H9 (cell line): ENCODE data around the gene SOX18. TPM values are rescaled to one million over a fixed set of nuclear protein-coding genes. Genes with fewer than 3 reads are reported as not detected.

Source experiments
- DNase-seq: peaks from one replicate; pipeline ENCODE4 v3.0.0-alpha.2; 2017
- H2AFZ ChIP-seq: one replicate; pipeline ENCODE4 v1.6.1; 2013; ENCODE audit warnings: mild to moderate bottlenecking, low read length, control low read depth, moderate library complexity
- H2AK5ac ChIP-seq: 2 replicates; pipeline ENCODE4 v1.6.1; 2013; ENCODE audit warnings: low read length, control low read depth, mixed read lengths; ENCODE audit not compliant: insufficient read length
- H2BK120ac ChIP-seq: one replicate; pipeline ENCODE4 v1.6.1; 2013; ENCODE audit warnings: low read depth, mild to moderate bottlenecking, low read length, control low read depth, inconsistent platforms; ENCODE audit not compliant: poor library complexity, severe bottlenecking
- H2BK12ac ChIP-seq: 2 replicates; pipeline ENCODE4 v1.6.1; 2013; ENCODE audit warnings: low read length, control low read depth, mixed read lengths, low read depth; ENCODE audit not compliant: insufficient read length
- H2BK15ac ChIP-seq: 2 replicates; pipeline ENCODE4 v1.6.1; 2013; ENCODE audit warnings: low read depth, low read length, control low read depth
- H2BK20ac ChIP-seq: one replicate; pipeline ENCODE4 v1.6.1; 2013; ENCODE audit warnings: low read depth, mild to moderate bottlenecking, low read length, control low read depth, inconsistent platforms; ENCODE audit not compliant: poor library complexity, severe bottlenecking
- H2BK5ac ChIP-seq: 2 replicates; pipeline ENCODE4 v1.6.1; 2013; ENCODE audit warnings: low read length, control low read depth, mixed read lengths; ENCODE audit not compliant: insufficient read length
- H3K14ac ChIP-seq: 2 replicates; pipeline ENCODE4 v1.6.1; 2013; ENCODE audit warnings: low read length, control low read depth; ENCODE audit not compliant: insufficient read depth
- H3K18ac ChIP-seq: 2 replicates; pipeline ENCODE4 v1.6.1; 2013; ENCODE audit warnings: low read depth, mild to moderate bottlenecking, mixed read lengths, low read length, control low read depth; ENCODE audit not compliant: insufficient read length
- H3K23ac ChIP-seq: 2 replicates; pipeline ENCODE4 v1.6.1; 2013; ENCODE audit warnings: low read length, control low read depth, mixed read lengths, low read depth; ENCODE audit not compliant: insufficient read length
- H3K23me2 ChIP-seq: 2 replicates; pipeline ENCODE4 v1.6.1; 2013; ENCODE audit warnings: low read depth, mild to moderate bottlenecking, mixed read lengths, low read length, control low read depth; ENCODE audit not compliant: insufficient read length, poor library complexity, severe bottlenecking
- H3K27ac ChIP-seq: 2 replicates; pipeline ENCODE4 v1.5.1; 2013; ENCODE audit warnings: low read length, control low read depth, mixed read lengths, low read depth; ENCODE audit not compliant: insufficient read length
- H3K27me3 ChIP-seq: 2 replicates; pipeline ENCODE4 v1.6.1; 2013; ENCODE audit warnings: low read length, control low read depth, inconsistent platforms; ENCODE audit not compliant: insufficient read depth
- H3K4ac ChIP-seq: 2 replicates; pipeline ENCODE4 v1.6.1; 2013; ENCODE audit warnings: low read depth, mild to moderate bottlenecking, control low read depth, inconsistent platforms, low read length, moderate library complexity
- H3K4me1 ChIP-seq: 2 replicates; pipeline ENCODE4 v1.6.1; 2013; ENCODE audit warnings: low read length, control low read depth, inconsistent platforms; ENCODE audit not compliant: insufficient read depth
- H3K4me2 ChIP-seq: 2 replicates; pipeline ENCODE4 v1.6.1; 2013; ENCODE audit warnings: low read length, control low read depth, mixed read lengths; ENCODE audit not compliant: insufficient read length, insufficient read depth
- H3K56ac ChIP-seq: 2 replicates; pipeline ENCODE4 v1.6.1; 2013; ENCODE audit warnings: low read depth, mild to moderate bottlenecking, mixed read lengths, low read length, control low read depth; ENCODE audit not compliant: insufficient read length
- H3K79me1 ChIP-seq: 2 replicates; pipeline ENCODE4 v1.6.1; 2013; ENCODE audit warnings: low read depth, mild to moderate bottlenecking, moderate library complexity, low read length, control low read depth, inconsistent platforms; ENCODE audit not compliant: insufficient read depth, poor library complexity, severe bottlenecking
- H3K79me2 ChIP-seq: 2 replicates; pipeline ENCODE4 v1.6.1; 2013; ENCODE audit warnings: low read length, control low read depth, inconsistent platforms; ENCODE audit not compliant: insufficient read depth
- H3K9ac ChIP-seq: 2 replicates; pipeline ENCODE4 v1.6.1; 2013; ENCODE audit warnings: low read length, control low read depth, mixed read lengths; ENCODE audit not compliant: insufficient read length; ENCODE audit errors: extremely low read depth
- H3K9me3 ChIP-seq: one replicate; pipeline ENCODE4 v1.6.1; 2013; ENCODE audit warnings: low read depth, low read length, inconsistent platforms; ENCODE audit not compliant: control insufficient read depth
- H3T11ph ChIP-seq: one replicate; pipeline ENCODE4 v1.6.1; 2013; ENCODE audit warnings: mild to moderate bottlenecking, low read length, control low read depth, inconsistent platforms
- H4K20me1 ChIP-seq: one replicate; pipeline ENCODE4 v1.6.1; 2013; ENCODE audit not compliant: control insufficient read depth, insufficient read length, insufficient read depth
- H4K5ac ChIP-seq: 2 replicates; pipeline ENCODE4 v1.6.1; 2013; ENCODE audit warnings: low read depth, mild to moderate bottlenecking, mixed read lengths, low read length, control low read depth; ENCODE audit not compliant: insufficient read length
- H4K8ac ChIP-seq: replicated peaks from 2 replicates; pipeline ENCODE4 v1.6.1; 2013; ENCODE audit warnings: low read length, control low read depth, mixed read lengths, low read depth; ENCODE audit not compliant: insufficient read length
- H4K91ac ChIP-seq: 2 replicates; pipeline ENCODE4 v1.6.1; 2013; ENCODE audit warnings: low read depth, mild to moderate bottlenecking, moderate library complexity, mixed read lengths, low read length, control low read depth; ENCODE audit not compliant: insufficient read length
- H3K27ac Mint-ChIP-seq, 3 experiments: 2 replicates in 2 of 3; 3 replicates in 1 of 3; pipeline ENCODE4 v1.8.0; 2020 to 2021; ENCODE audit warnings: mixed read lengths in 3 of 3, mild to moderate bottlenecking in 1 of 3, moderate library complexity in 1 of 3
- H3K27me3 Mint-ChIP-seq: 2 replicates; pipeline ENCODE4 v1.8.0; 2021; ENCODE audit warnings: low read depth, mild to moderate bottlenecking, moderate library complexity, mixed read lengths
- H3K36me3 Mint-ChIP-seq, 3 experiments: 2 replicates in 2 of 3; 3 replicates in 1 of 3; pipeline ENCODE4 v1.8.0; 2020 to 2021; ENCODE audit warnings: low read depth in 3 of 3, mixed read lengths in 3 of 3; ENCODE audit not compliant: insufficient read depth in 1 of 3
- H3K4me1 Mint-ChIP-seq, 2 experiments: 2 replicates each; pipeline ENCODE4 v1.8.0; 2020; ENCODE audit warnings: mixed read lengths in 2 of 2
- H3K4me3 Mint-ChIP-seq, 2 experiments: 2 replicates in 1 of 2; 3 replicates in 1 of 2; pipeline ENCODE4 v1.8.0; 2020 to 2021; ENCODE audit warnings: mild to moderate bottlenecking in 2 of 2, mixed read lengths in 2 of 2, moderate library complexity in 1 of 2
- H3K9me3 Mint-ChIP-seq, 2 experiments: 2 replicates in 1 of 2; 3 replicates in 1 of 2; pipeline ENCODE4 v1.8.0; 2020; ENCODE audit warnings: mild to moderate bottlenecking in 2 of 2, mixed read lengths in 2 of 2, moderate library complexity in 1 of 2
- CTCF ChIP-seq: fragments of 200-600 bp; sonication (generic); conservative IDR thresholded peaks from 3 replicates; pipeline ENCODE4 v1.8.0; 2021; ENCODE audit warnings: antibody characterized with exemption, mild to moderate bottlenecking
- WGBS: extraction: QIAGEN DNeasy Blood & Tissue Kit; methylation state at CpG from one replicate; pipeline ENCODE4 v1.1.7; 2013; ENCODE audit warnings: missing lambda C conversion rate, low lambda C conversion rate, mixed read lengths; ENCODE audit not compliant: insufficient read length; ENCODE audit errors: extremely low coverage; 5-methylcytosine and 5-hydroxymethylcytosine counted together
- total RNA-seq: library from RNA; stranded (reverse); gene quantifications from 2 replicates; pipeline ENCODE4 v1.2.1, GENCODE V29; 2021

SOX18 gene
- total RNA-seq, 1 experiment from 2014 or later, result 2.0 TPM

- H3K4ac ChIP-seq, result no peak overlapping the region
- H4K5ac ChIP-seq, result no peak overlapping the region
- H2AK5ac ChIP-seq, result no peak overlapping the region
- Mint-ChIP-seq H3K36me3 (peaks cover 0 to under 1% (median 0%) of the 10 kb centered on the region in 3 experiments; a peak in 2 of 7 replicates), H3K27ac (no peak overlapping the region), H3K9me3 (0 out of 5 replicates have a peak, but pooled peaks cover 0 to 2% of the 10 kb centered on the region in 2 experiments), H3K4me1 (peaks cover 13 to 18% of the 10 kb centered on the region in 2 experiments), H3K4me3 (no peak overlapping the region), H3K27me3 (peaks cover 51% of the 10 kb centered on the region)
- H3K4me2 ChIP-seq, result no peak overlapping the region
- no peak overlapping the region for H3T11ph ChIP-seq
- H4K8ac ChIP-seq, result no peak overlapping the region
- no peak overlapping the region for H2BK20ac ChIP-seq
- no peak overlapping the region for H3K18ac ChIP-seq
- TF ChIP-seq CTCF, result no peak
- no peak overlapping the region for H3K14ac ChIP-seq
- H2BK15ac ChIP-seq, result no peak overlapping the region
- H2BK5ac ChIP-seq, result no peak overlapping the region
- no peaks in the 10 kb centered on the region for H3K9me3 ChIP-seq
- no peak overlapping the region for H3K27ac ChIP-seq
- no CpG with 5 or more reads among the region's 15 CpGs for WGBS
- H3K79me1 ChIP-seq, result no peaks in the 10 kb centered on the region
- H3K79me2 ChIP-seq, result no peaks in the 10 kb centered on the region
- no peak for DNase-seq
- H3K56ac ChIP-seq, result no peak overlapping the region
- no peaks in the 10 kb centered on the region for H4K20me1 ChIP-seq
- H3K27me3 ChIP-seq, result peaks cover 18% of the 10 kb centered on the region; the same call in 1 of the 2 replicates
- H3K23me2 ChIP-seq, result no peaks in the 10 kb centered on the region
- H4K91ac ChIP-seq, result no peak overlapping the region
- no peak overlapping the region for H2BK12ac ChIP-seq
- H2AFZ ChIP-seq, result no peak overlapping the region
- no peak overlapping the region for H3K23ac ChIP-seq
- H3K4me1 ChIP-seq, result no peaks in the 10 kb centered on the region
- no peak overlapping the region for H2BK120ac ChIP-seq
- no peak overlapping the region for H3K9ac ChIP-seq
Measured at GRCh38 chr20:64051561-64052325, 2.3 kb upstream of the SOX18 start.
